CD4-positive, alpha-beta T cell (primary cell): Measurements from ENCODE around the gene CPZ. TPM values are rescaled to one million over a fixed set of nuclear protein-coding genes. Genes with fewer than 3 reads are reported as not detected.

Experiments
- ATAC-seq: fragments of 200-7000 bp; cut with Tn5 transposase; one replicate; pipeline ENCODE4 v1.10.0; 2022; ENCODE audit warnings: mild to moderate bottlenecking; ENCODE audit not compliant: poor library complexity
- CTCF ChIA-PET: fragments of 350-600 bp; sonication (Branson Sonifier 250); formaldehyde crosslinking; loops from one replicate; lab custom pipeline; 2021; ENCODE audit warnings: antibody characterized with exemption, inconsistent platforms; lab: Charles Lee
- POLR2A ChIA-PET: fragments of 350-600 bp; sonication (Branson Sonifier 250); formaldehyde crosslinking; loops from one replicate; lab custom pipeline; 2021; ENCODE audit warnings: antibody characterized with exemption, inconsistent platforms; lab: Charles Lee
- DNase-seq, 14 experiments: peaks; one replicate each; pipeline ENCODE4 v3.0.0-alpha.2; 2013 to 2020; ENCODE audit warnings: mixed read lengths in 2 of 14
- H3K27ac ChIP-seq, 2 donors: one replicate each; pipeline versions ENCODE4 v1.5.1 to v1.7.0; 2013; ENCODE audit warnings: low read length in 2 of 2, low read depth in 1 of 2, mild to moderate bottlenecking in 1 of 2
- H3K27me3 ChIP-seq, 2 experiments: 1 replicate in 1 of 2; 2 replicates in 1 of 2; pipeline versions ENCODE4 v1.6.1 to v1.7.0; 2013; ENCODE audit warnings: low read length in 2 of 2, control low read depth in 1 of 2, mild to moderate bottlenecking in 1 of 2, moderate library complexity in 1 of 2; ENCODE audit not compliant: insufficient read depth in 2 of 2, control insufficient read depth in 1 of 2
- H3K36me3 ChIP-seq: one replicate; pipeline ENCODE4 v1.6.1; 2013; ENCODE audit warnings: low read length, control low read depth; ENCODE audit not compliant: insufficient read depth
- H3K4me1 ChIP-seq: one replicate; pipeline ENCODE4 v1.6.1; 2013; ENCODE audit warnings: low read length, control low read depth; ENCODE audit not compliant: insufficient read depth
- H3K4me3 ChIP-seq: one replicate; pipeline ENCODE4 v1.5.1; 2013; ENCODE audit warnings: mild to moderate bottlenecking, low read length, moderate library complexity
- H3K9me3 ChIP-seq, 2 experiments: 1 replicate in 1 of 2; 2 replicates in 1 of 2; pipeline versions ENCODE4 v1.6.1 to v1.7.0; 2013; ENCODE audit warnings: low read length in 2 of 2, mild to moderate bottlenecking in 2 of 2, control low read depth in 1 of 2, moderate library complexity in 1 of 2; ENCODE audit not compliant: control insufficient read depth in 1 of 2, insufficient read depth in 1 of 2
- H3K27ac Mint-ChIP-seq: one replicate; pipeline ENCODE4 v1.8.0; 2020; ENCODE audit warnings: mixed read lengths
- H3K27me3 Mint-ChIP-seq: one replicate; pipeline ENCODE4 v1.8.0; 2021; ENCODE audit warnings: mixed read lengths
- H3K36me3 Mint-ChIP-seq: one replicate; pipeline ENCODE4 v1.8.0; 2021; ENCODE audit warnings: low read depth, mixed read lengths
- H3K4me1 Mint-ChIP-seq: one replicate; pipeline ENCODE4 v1.8.0; 2021; ENCODE audit warnings: low read depth, mixed read lengths
- H3K4me3 Mint-ChIP-seq: one replicate; pipeline ENCODE4 v1.8.0; 2020; ENCODE audit warnings: mild to moderate bottlenecking, mixed read lengths
- H3K9me3 Mint-ChIP-seq: one replicate; pipeline ENCODE4 v1.8.0; 2020; ENCODE audit warnings: mixed read lengths
- CTCF ChIP-seq: fragments of 200-600 bp; IDR thresholded peaks from one replicate; pipeline ENCODE4 v1.8.0; 2022; ENCODE audit warnings: antibody characterized with exemption, mild to moderate bottlenecking
- intact Hi-C, 2 experiments: fragments of 100-400 bp; cut with DNase I in 1 of 2; cut with micrococcal nuclease in 1 of 2; formaldehyde crosslinking; loops; one replicate each; pipeline versions ENCODE4 v1.15.1 to v1.9.0; 2023 to 2025; cut with DNase I, micrococcal nuclease
- total RNA-seq, 174 experiments: library from RNA in 2 of 174; stranded (reverse) in 2 of 174; gene quantifications; one replicate each; pipeline ENCODE4 v1.2.3 and lab custom pipeline; 2021 to 2026

The CPZ gene
- total RNA-seq, 2 experiments from 2014 or later, result not detected

GRCh38 chr4:8585721-8586212, 6.8 kb upstream of the CPZ start:
- peaks cover 6 to 11% of the 10 kb centered on the region in 2 experiments for H3K27me3 ChIP-seq
- no peaks in the 10 kb centered on the region for H3K9me3 Mint-ChIP-seq
- no peaks in the 10 kb centered on the region for H3K4me1 ChIP-seq
- H3K4me3 Mint-ChIP-seq, result no peak overlapping the region
- ChIA-PET CTCF (no interaction called here), POLR2A (no interaction called here)
- no peaks in the 10 kb centered on the region for H3K36me3 Mint-ChIP-seq
- no peak for TF ChIP-seq CTCF
- peaks cover 42% of the 10 kb centered on the region for H3K27me3 Mint-ChIP-seq
- H3K36me3 ChIP-seq, result no peaks in the 10 kb centered on the region
- H3K4me3 ChIP-seq, result no peak overlapping the region
- H3K27ac Mint-ChIP-seq, result no peak overlapping the region
- ATAC-seq (no peak), DNase-seq (peak in 1 of 14 experiments; percentile 20)
- intact Hi-C loops, result no loop called here
- no peak overlapping the region for H3K27ac ChIP-seq
- peaks cover 0 to 22% of the 10 kb centered on the region in 2 experiments for H3K9me3 ChIP-seq
- no peaks in the 10 kb centered on the region for H3K4me1 Mint-ChIP-seq

GRCh38 chr4:8586246-8586645, 6.3 kb upstream of the CPZ start:
- POLR2A ChIA-PET, result no interaction called here
- peaks cover 0 to 21% of the 10 kb centered on the region in 2 experiments for H3K9me3 ChIP-seq
- H3K4me3 ChIP-seq, result no peak overlapping the region
- DNase-seq (peak in 1 of 14 experiments; percentile 2), ATAC-seq (no peak)
- Mint-ChIP-seq H3K9me3 (no peaks in the 10 kb centered on the region), H3K4me1 (no peaks in the 10 kb centered on the region), H3K27ac (no peak overlapping the region), H3K4me3 (no peak overlapping the region), H3K36me3 (no peaks in the 10 kb centered on the region), H3K27me3 (peaks cover 46% of the 10 kb centered on the region)
- H3K27ac ChIP-seq, result no peak overlapping the region
- no peaks in the 10 kb centered on the region for H3K36me3 ChIP-seq
- no peak for TF ChIP-seq CTCF
- CTCF ChIA-PET, result no interaction called here
- peaks cover 9 to 16% of the 10 kb centered on the region in 2 experiments for H3K27me3 ChIP-seq
- intact Hi-C loops, result no loop called here
- no peaks in the 10 kb centered on the region for H3K4me1 ChIP-seq

- H3K27me3 ChIP-seq, result peaks cover 8 to 22% of the 10 kb centered on the region in 2 experiments
- Mint-ChIP-seq H3K27ac (no peak overlapping the region), H3K27me3 (peaks cover 52% of the 10 kb centered on the region), H3K4me3 (no peak overlapping the region), H3K9me3 (no peaks in the 10 kb centered on the region), H3K4me1 (no peaks in the 10 kb centered on the region), H3K36me3 (no peaks in the 10 kb centered on the region)
- H3K9me3 ChIP-seq, result peaks cover 0 to 15% of the 10 kb centered on the region in 2 experiments
- DNase-seq, result peak in 1 of 14 experiments; percentile 25
- no peak for TF ChIP-seq CTCF
- POLR2A ChIA-PET, result no interaction called here
- no peak for ATAC-seq
- CTCF ChIA-PET, result no interaction called here
- no peaks in the 10 kb centered on the region for H3K36me3 ChIP-seq
- intact Hi-C loops, result no loop called here
- no peaks in the 10 kb centered on the region for H3K4me1 ChIP-seq
- H3K27ac ChIP-seq, result no peak overlapping the region
- H3K4me3 ChIP-seq, result no peak overlapping the region
Observed at GRCh38 chr4:8586671-8587468, 5.7 kb upstream of the CPZ start.
